GM18951 (cell line): ENCODE data around the gene TEX261.

Source experiments
- POLR2A ChIP-seq: IDR thresholded peaks from 4 replicates; pipeline ENCODE4 v1.6.1; 2011; ENCODE audit warnings: mild to moderate bottlenecking; ENCODE audit not compliant: insufficient read length, insufficient read depth; ENCODE audit errors: extremely low read depth
- in situ Hi-C: fragments of 300-500 bp; cut with MboI; formaldehyde crosslinking; loops from one replicate; pipeline ENCODE4 v1.12.0; 2022; ENCODE audit warnings: low sequenced_read_pairs, mixed read lengths, inconsistent platforms; ENCODE audit not compliant: unreplicated experiment

Gene TEX261

DNA sequence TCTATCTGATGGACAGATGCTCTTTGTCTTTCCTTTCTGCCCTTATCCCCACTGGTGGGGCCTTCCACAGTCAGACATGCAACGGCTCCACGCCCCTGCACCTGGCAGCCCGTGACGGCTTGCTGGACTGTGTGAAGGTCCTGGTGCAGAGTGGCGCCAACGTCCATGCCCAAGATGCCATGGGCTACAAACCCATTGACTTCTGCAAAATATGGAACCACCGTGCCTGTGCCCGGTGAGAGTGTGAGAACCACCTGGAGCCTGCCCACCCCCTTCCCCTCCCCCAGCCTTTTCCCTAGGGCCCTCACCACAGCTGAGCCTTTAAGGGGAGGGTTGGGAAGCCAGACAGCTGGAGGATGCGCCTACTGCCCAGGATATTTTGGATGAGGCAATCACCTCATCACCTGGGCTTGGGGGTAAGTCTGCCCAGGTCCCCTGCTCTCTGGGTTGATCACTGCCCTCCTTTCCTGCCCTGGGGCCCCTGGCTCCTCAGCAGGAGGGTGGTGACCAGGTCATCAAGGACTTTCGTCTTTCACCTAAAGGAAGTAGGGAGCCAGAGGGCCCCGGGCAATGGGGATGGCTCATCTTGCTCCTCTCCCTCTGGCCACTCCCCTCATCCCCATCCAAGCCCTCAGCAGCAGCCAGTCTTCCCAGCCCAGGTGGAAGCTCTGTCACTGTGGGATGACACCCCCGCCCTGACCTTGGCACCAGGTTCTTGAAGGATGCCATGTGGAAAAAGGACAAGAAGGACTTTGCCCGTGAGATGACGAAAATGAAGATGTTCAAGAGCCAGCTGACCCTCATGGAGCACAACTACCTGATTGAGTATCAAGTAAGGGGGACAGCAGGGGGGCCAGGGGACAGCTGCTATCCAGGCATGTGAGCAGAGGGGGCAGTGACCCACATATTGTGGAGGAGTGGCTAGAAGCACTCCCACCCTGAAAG, 12.5 kb downstream of the TEX261 start:
- in situ Hi-C loops, result no loop called here
- no peak for TF ChIP-seq POLR2A

DNA sequence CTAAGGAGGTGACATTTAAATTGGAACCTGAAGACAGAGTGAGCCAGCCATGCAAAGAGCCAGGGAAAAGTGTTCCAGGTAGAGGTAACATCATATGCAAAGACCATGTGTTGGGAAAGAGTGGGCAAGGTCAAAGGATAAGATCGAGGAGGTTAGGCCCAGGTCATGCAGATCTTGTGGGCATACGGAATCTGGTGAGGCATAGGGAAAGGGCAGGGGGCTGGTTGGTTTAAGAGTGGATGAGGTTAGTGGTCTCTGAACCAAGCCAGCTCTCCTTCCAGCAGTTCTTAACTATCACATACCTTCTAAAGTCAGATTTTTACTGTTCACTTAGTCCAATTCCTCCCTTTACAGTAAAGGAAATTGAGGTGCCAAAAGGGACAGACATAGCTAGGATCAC, 13.3 kb downstream of the TEX261 start:
- TF ChIP-seq POLR2A, result no peak
- in situ Hi-C loops, result no loop called here

DNA sequence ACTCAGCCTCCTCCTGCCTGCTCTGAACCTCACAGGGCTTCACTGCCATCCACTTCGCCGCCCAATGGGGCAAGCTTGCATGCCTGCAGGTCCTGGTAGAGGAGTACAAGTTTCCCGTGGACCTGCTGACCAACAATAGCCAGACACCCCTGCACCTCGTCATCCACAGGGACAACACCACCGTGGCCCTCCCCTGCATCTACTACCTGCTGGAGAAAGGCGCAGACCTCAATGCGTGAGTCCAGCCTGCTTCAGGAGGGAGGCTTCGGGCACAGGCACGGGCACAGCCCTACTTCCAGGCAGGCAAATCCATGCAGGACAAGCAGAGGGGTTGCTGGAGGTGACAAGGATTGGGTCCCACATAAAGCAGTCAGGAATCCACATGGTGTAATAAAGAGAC, 15.0 kb downstream of the TEX261 start:
- TF ChIP-seq POLR2A, result no peak
- in situ Hi-C loops, result no loop called here

DNA sequence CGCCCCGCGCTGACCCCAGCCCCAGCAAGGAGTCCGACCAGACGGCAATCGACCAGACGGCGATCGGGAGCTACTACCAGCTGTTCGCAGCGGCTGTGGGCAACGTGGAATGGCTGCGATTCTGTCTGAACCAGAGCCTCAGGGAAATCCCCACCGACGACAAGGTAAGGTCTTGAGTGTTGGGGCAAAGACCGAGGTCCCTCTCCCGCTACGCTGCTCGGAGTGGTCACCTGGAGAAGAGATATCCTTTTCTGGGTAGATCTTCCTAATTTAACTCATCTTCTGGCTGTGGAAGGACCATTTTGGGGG, 15.5 kb downstream of the TEX261 start:
- TF ChIP-seq POLR2A, result no peak
- in situ Hi-C loops, result no loop called here

DNA sequence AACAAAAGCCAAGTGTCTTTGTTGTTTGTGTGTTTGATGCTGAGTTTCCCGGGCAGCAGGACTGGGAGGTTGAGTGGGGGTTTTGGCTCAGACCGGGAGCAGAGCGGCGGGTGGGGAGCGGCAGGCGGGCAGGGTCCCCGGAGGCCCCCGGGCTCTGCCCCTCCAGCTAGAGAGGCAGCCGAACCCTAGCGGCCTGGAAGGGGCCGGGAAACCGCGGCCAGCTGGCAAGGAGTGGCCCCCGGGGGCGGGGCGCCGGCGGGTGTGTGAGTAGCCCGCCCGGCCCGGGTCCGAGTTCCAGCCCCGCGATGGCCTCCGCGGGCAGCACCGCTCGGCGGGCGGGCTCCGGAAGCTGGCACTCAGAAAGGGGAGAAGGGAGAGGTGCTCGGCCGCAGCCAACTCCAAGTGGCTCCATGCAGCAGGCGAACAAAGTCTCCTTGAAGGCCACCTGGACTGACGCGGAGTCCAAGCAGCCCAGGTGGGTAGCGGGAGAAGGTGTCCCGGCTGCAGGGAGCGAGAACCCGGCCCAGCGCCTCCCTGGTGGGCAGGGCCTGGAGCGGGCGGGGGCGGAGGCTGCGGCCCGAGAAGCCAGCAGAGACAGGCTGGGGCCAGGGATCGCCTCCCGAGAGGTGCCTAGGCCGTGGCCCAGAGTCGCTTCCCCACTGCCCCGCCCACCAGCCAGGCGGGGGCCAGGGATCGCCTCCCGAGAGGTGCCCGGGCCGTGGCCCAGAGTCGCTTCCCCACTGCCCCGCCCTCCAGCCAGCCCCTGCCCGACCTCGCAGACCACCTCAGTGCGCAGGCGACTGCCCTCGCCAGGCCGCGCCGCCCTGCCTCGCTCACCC, 16.1 kb downstream of the TEX261 start, which contains the start of gene ANKRD53:
Gene ANKRD53 (plus strand): TSS at position 290 of the 839 bp plus-strand sequence. CDS start 16 bp downstream, at position 306.
- TF ChIP-seq POLR2A, result no peak
- in situ Hi-C loops, result no loop called here

GRCh38 chr2:70977605-70978205, 17.0 kb downstream of the TEX261 start:
- in situ Hi-C loops, result no loop called here
- TF ChIP-seq POLR2A, result no peak

DNA sequence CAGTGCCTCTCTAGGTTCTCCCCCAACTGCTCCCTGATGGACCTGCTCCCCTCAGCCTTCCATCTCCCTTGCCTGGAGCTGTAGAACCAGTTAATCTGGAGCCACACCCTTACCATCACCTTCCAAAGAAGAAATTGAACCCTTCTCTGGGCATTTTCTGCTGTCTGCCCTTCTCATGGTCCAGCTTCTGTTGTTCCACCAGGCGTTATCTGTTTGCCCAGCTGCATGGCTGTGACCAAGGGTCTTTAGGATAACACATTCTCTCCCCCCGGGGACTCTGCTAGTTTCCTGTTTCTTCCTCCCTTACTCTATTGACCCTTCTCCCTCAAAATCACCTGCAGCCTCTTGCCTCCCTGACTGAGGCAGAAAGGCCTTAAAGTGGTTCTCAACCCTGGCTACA, 19.4 kb downstream of the TEX261 start:
- TF ChIP-seq POLR2A, result no peak
- in situ Hi-C loops, result no loop called here

GRCh38 chr2:70974592-70974991, 20.1 kb downstream of the TEX261 start:
- in situ Hi-C loops, result loop anchor here (25.0 kb wide), 1 partner anchor 662 kb away; the partner anchor contains the start of gene FAM136A
- TF ChIP-seq POLR2A, result no peak

GRCh38 chr2:70967189-70967588, 27.5 kb downstream of the TEX261 start:
- TF ChIP-seq POLR2A, result no peak
- in situ Hi-C loops, result loop anchor here (25.0 kb wide), 1 partner anchor 655 kb away; the partner anchor contains the start of gene FAM136A

DNA sequence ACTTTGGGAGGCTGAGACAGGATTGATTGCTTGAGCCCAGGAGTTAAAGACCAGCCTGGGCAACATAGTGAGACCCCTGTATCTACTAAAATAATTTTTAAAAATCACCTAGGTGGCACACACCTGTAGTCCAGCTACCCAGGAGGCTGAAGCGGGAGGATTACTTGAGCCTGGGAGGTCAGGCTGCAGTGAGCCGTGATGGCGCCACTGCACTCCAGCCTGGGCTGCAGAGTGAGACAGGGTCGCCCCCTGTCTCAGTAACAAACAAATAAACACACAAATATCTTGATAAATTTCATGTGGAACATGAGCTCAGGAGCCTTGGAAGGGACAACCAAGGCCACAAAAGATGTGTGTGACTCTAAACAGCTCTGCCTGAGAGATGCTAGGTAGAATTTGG, 28.0 kb downstream of the TEX261 start:
- TF ChIP-seq POLR2A, result no peak
- in situ Hi-C loops, result loop anchor here (25.0 kb wide), 1 partner anchor 654 kb away; the partner anchor contains the start of gene FAM136A

DNA sequence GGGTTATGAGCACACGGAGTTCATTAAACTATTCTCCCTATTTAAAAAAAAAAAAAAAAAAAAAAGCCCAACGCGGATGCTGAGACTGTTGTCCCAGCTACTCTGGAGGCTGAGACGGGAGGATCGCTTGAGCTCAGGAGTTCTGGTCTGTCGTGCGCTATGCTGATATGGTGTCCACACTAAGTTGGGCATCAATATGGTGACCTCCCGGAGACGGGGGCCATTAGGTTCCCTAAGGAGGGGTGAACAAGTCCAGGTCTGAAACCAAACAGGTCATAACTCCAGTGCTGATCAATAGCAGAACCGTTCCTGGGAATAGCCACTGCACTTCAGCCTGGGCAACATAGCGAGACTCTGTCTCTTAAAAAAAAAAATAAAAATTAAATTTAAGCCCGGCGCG, 29.2 kb downstream of the TEX261 start:
- in situ Hi-C loops, result loop anchor here (25.0 kb wide), 1 partner anchor 653 kb away; the partner anchor contains the start of gene FAM136A
- TF ChIP-seq POLR2A, result no peak

- in situ Hi-C loops, result loop anchor here (25.0 kb wide), 1 partner anchor 652 kb away; the partner anchor contains the start of gene FAM136A
- TF ChIP-seq POLR2A, result no peak
These were observed 29.9 kb downstream of the TEX261 start for GRCh38 chr2:70964596-70965386.

- TF ChIP-seq POLR2A, result no peak
- in situ Hi-C loops, result loop anchor here (25.0 kb wide), 1 partner anchor 652 kb away; the partner anchor contains the start of gene FAM136A
These were observed 30.5 kb downstream of the TEX261 start for GRCh38 chr2:70964133-70964532.
